ENCODE data around the gene RALGAPA1.

Gene RALGAPA1

DNA sequence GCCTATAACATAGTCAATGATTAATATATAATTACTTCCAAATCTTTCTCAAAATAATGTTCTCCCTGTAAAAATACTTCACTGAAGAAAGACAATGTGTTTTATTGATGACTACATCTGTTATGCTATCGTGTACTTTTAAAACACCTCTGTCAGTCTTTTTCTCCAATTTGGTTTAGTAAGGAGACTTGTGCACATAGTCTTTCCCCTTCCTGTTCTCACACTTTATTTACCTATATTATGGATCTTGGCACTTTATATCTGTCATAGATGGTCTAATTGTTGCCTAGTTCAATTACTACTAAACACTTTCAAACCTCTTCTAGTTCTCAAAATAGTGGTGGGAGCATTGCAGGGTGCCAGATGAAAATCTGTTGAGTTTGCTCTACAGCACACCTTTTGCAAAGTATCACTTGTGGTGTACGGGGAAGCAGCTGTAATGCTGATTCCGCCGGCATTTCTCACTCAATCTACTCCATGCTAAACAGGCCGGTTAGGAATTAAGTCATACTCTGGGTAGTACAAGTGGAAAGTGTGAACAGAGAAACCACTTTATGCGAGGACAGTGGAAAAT is 276.2 kb downstream of the RALGAPA1 start:
- DNase-seq (ENCODE audit: low spot score) = peak; percentile 6
- TF ChIP-seq, protein P1, sequence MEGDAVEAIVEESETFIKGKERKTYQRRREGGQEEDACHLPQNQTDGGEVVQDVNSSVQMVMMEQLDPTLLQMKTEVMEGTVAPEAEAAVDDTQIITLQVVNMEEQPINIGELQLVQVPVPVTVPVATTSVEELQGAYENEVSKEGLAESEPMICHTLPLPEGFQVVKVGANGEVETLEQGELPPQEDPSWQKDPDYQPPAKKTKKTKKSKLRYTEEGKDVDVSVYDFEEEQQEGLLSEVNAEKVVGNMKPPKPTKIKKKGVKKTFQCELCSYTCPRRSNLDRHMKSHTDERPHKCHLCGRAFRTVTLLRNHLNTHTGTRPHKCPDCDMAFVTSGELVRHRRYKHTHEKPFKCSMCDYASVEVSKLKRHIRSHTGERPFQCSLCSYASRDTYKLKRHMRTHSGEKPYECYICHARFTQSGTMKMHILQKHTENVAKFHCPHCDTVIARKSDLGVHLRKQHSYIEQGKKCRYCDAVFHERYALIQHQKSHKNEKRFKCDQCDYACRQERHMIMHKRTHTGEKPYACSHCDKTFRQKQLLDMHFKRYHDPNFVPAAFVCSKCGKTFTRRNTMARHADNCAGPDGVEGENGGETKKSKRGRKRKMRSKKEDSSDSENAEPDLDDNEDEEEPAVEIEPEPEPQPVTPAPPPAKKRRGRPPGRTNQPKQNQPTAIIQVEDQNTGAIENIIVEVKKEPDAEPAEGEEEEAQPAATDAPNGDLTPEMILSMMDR (IDR thresholded peaks at IDR 0.05; ENCODE audit: extremely low read depth, missing control alignments) = no peak

DNA sequence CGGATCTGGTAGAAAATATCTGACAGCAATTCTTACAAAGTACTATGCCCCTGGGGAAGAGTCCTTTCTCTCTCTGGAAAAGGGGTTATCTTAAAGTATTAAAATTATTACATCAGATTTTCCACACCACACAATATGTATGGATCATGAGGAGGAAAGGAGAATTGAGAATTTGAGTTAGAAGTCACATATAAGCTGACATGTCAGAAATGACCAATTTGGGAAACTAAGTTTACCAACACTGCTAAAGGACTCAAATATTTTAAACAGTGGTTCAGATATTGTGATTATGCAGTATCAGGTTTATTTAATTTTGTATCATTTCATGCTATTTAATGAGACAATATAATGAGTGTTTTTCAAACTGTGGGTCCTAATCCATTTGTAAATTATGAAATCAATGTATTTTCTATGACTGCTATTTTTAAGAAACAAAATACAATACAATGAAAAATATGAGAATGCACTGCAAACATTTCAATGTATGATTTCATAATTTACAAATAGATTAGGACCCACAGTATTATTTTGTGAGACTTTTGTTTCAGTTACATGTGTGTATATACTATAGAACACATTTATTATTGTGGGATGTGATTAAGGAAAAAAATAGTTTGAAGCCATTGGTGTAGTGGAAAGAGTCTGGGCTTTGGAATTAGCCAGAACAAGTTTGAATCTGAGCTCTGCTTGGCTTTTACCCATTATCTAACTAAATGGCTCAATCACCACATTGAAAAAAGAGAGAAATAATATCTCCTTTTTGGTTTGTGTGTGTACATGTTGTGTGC is 276.9 kb downstream of the RALGAPA1 start:
- no peak for DNase-seq (ENCODE audit: low spot score)
- TF ChIP-seq, protein P1 (IDR thresholded peaks at IDR 0.05; ENCODE audit: extremely low read depth, missing control alignments) = no peak

DNA sequence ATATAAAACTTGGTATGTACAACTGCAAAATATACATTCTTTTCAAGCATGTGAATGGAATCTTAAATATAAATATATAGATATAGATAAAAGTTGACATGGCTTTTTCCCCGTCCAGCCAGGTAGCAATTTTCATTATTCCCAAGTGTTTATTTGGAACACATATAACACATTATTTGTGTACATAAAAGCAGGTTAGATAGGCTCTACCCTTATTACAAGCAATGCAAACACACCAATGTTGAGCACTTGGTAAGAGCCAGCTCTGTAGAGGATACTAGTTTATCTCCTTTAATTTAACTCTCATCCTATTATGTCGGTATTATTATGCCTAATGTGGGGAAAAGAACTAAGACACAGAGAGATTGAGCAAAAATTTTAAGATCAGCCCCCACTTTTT is 282.1 kb downstream of the RALGAPA1 start:
- DNase-seq (ENCODE audit: low spot score) = no peak
- TF ChIP-seq, protein P1 (IDR thresholded peaks at IDR 0.05; ENCODE audit: extremely low read depth, missing control alignments) = no peak

DNA sequence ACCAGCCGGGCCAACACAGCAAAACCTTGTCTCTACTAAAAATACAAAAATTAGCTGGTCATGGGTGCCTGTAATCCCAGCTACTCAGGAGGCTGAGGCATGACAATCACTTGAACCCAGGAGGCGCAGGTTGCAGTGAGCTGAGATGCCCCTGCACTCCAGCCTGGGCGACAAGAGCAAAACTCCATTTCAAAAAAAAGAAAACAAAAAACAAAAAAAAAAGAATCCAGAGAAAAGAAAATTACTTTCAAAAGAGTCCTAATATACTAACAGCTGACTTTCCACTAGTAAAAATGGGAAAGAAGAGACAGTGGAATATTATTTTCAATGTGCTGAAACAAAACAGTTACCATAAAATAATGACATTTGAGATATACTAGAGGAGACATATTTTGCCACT is 283.4 kb downstream of the RALGAPA1 start:
- TF ChIP-seq, protein P1 (IDR thresholded peaks at IDR 0.05; ENCODE audit: extremely low read depth, missing control alignments) = no peak
- no peak for DNase-seq (ENCODE audit: low spot score)

DNA sequence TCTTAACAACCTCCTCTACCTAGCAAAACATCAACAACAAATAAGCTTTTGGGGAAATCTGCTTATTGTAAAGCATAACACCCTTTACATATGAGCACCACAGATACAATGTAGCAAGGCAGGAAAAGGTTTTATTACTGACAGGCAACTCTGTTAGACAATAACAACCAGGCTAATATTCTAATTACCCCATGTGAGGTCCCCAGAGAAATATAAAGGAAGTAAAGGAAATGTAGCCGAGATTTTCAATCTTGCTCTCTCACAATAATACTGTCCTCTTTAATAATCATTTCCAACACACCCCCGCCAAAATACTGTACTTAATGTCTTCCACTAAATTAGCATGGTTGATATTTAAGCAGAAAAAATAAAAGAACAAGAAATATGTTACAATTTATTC is 289.1 kb downstream of the RALGAPA1 start:
- TF ChIP-seq, protein P1 (IDR thresholded peaks at IDR 0.05; ENCODE audit: extremely low read depth, missing control alignments) = no peak
- DNase-seq (ENCODE audit: low spot score) = no peak

DNA sequence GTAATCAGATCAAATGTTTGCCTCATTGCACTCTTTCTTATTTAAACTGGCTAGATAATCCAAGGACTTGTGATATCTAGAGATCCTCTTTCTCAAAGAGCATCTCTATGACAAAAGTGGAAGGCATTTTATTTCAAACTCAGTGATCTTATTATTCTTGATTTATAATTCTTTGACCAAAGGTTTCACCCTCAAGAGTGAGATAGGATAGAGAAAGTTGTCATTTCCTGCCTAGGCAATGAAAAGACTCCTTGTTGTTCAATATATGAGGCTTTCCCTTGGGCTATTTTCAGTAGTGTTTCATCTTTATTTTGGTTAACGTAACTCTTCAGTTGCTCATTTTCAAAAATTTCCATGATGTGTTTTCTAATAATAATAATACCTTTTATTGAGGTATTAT is 293.2 kb downstream of the RALGAPA1 start:
- no peak for DNase-seq (ENCODE audit: low spot score)
- TF ChIP-seq, protein P1 (IDR thresholded peaks at IDR 0.05; ENCODE audit: extremely low read depth, missing control alignments) = no peak

DNA sequence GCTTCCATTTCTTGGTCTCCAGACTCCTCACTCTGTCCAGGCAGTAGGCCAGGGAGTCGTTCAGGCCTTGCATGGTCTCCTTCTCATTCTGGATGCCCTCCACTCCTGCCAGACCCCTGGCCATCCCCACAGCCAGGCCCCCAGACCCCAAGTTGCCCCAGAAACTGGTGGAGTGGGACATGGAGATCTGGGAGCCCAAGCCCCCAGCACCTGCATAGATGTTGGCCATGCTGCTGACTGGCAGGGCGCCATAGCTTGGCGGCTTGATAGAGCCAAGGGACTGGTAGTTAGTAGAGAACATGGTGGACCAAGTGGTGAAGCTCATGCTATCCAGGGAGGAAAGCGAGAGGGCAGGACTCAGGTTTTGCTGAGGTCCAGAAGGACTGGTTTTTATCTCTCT is 296.3 kb downstream of the RALGAPA1 start:
- no peak for DNase-seq (ENCODE audit: low spot score)
- TF ChIP-seq, protein P1 (IDR thresholded peaks at IDR 0.05; ENCODE audit: extremely low read depth, missing control alignments) = no peak

All from GM20000 (cell line).